B cell (primary cell): ENCODE data around the gene PTPRQ. TPM values are rescaled to one million over a fixed set of nuclear protein-coding genes. Genes with fewer than 3 reads are reported as not detected.
"Not testable (repeated sequence)": the region's sequence is repeated elsewhere in the genome, so short reads cannot be mapped to it uniquely, and the experiment has no call there.

Experiments
- ATAC-seq: fragments of 200-7000 bp; cut with Tn5 transposase; one replicate; pipeline ENCODE4 v1.10.0; 2021; ENCODE audit warnings: low read depth, mild to moderate bottlenecking, moderate number of reproducible peaks, moderate library complexity
- CTCF ChIA-PET: fragments of 350-600 bp; sonication (Branson Sonifier 250); formaldehyde crosslinking; loops from one replicate; lab custom pipeline; 2021; ENCODE audit warnings: antibody characterized with exemption, inconsistent platforms; lab: Charles Lee
- POLR2A ChIA-PET: fragments of 350-600 bp; sonication (Branson Sonifier 250); formaldehyde crosslinking; loops from one replicate; lab custom pipeline; 2021; ENCODE audit warnings: antibody characterized with exemption; lab: Charles Lee
- DNase-seq: peaks from one replicate; pipeline ENCODE4 v3.0.0; 2013
- H2AFZ ChIP-seq: 2 replicates; pipeline ENCODE4 v1.6.1; 2012; ENCODE audit warnings: mild to moderate bottlenecking, low read depth, low read length; ENCODE audit not compliant: insufficient read depth, poor library complexity, severe bottlenecking
- H3K27ac ChIP-seq, 2 donors: 1 replicate in 1 of 2; 2 replicates in 1 of 2; pipeline ENCODE4 v1.5.1; 2012 to 2013; ENCODE audit warnings: low read length in 2 of 2, mild to moderate bottlenecking in 2 of 2, moderate library complexity in 1 of 2
- H3K27me3 ChIP-seq, 4 experiments: fragments of 200-600 bp in 1 of 4; sonication (generic) in 1 of 4; replicated peaks in 1 of 4; 1 replicate in 2 of 4; 2 replicates in 2 of 4; pipeline versions ENCODE4 v1.6.1 to v1.7.0; 2013 to 2016; ENCODE audit warnings: low read length in 3 of 4, mild to moderate bottlenecking in 2 of 4, mixed read lengths in 1 of 4, moderate library complexity in 1 of 4; ENCODE audit not compliant: insufficient read depth in 4 of 4, control insufficient read depth in 3 of 4; ENCODE audit errors: control extremely low read depth in 1 of 4
- H3K36me3 ChIP-seq, 2 experiments: replicated peaks in 1 of 2; 1 replicate in 1 of 2; 2 replicates in 1 of 2; pipeline versions ENCODE4 v1.6.1 to v1.7.1; 2013; ENCODE audit warnings: low read length in 1 of 2; ENCODE audit not compliant: insufficient read depth in 2 of 2, control insufficient read depth in 1 of 2; ENCODE audit errors: control extremely low read depth in 1 of 2, extremely low read depth in 1 of 2
- H3K4me1 ChIP-seq, 2 donors: fragments of 200-600 bp in 1 of 2; sonication (generic) in 1 of 2; 1 replicate in 1 of 2; 2 replicates in 1 of 2; pipeline versions ENCODE4 v1.5.1 to v1.6.1; 2013 to 2017; ENCODE audit warnings: low read length in 2 of 2; ENCODE audit not compliant: control insufficient read depth in 2 of 2, insufficient read depth in 2 of 2
- H3K4me2 ChIP-seq: replicated peaks from 2 replicates; pipeline ENCODE3; 2012; ENCODE audit warnings: mild to moderate bottlenecking, low read depth, low read length; ENCODE audit not compliant: poor library complexity, severe bottlenecking
- H3K4me3 ChIP-seq, 5 experiments: fragments of 200-600 bp in 1 of 5; sonication (generic) in 1 of 5; 1 replicate in 3 of 5; 2 replicates in 2 of 5; pipeline versions ENCODE4 v1.5.1 to v1.7.0; 2011 to 2016; ENCODE audit warnings: low read length in 4 of 5, mild to moderate bottlenecking in 4 of 5, low read depth in 2 of 5, control low read depth in 1 of 5, moderate library complexity in 1 of 5; ENCODE audit not compliant: insufficient read depth in 1 of 5; ENCODE audit errors: control extremely low read depth in 1 of 5, extremely low read depth in 1 of 5
- H3K79me2 ChIP-seq: fragments of 200-600 bp; sonication (generic); one replicate; pipeline ENCODE4 v1.6.0; 2016; ENCODE audit warnings: low read length; ENCODE audit not compliant: control insufficient read depth, insufficient read depth
- H3K9ac ChIP-seq: fragments of 200-600 bp; sonication (generic); 2 replicates; pipeline ENCODE4 v1.6.1; 2017; ENCODE audit warnings: mild to moderate bottlenecking, low read length, moderate library complexity
- H3K9me3 ChIP-seq, 3 donors: one replicate each; pipeline versions ENCODE4 v1.6.1 to v1.7.1; 2013; ENCODE audit warnings: low read length in 2 of 3; ENCODE audit not compliant: control insufficient read depth in 2 of 3, insufficient read depth in 1 of 3; ENCODE audit errors: control extremely low read depth in 1 of 3
- H4K20me1 ChIP-seq: 2 replicates; pipeline ENCODE4 v1.6.0; 2012; ENCODE audit warnings: mild to moderate bottlenecking, low read length; ENCODE audit not compliant: insufficient read depth, control insufficient read depth, poor library complexity, severe bottlenecking
- H3K27ac Mint-ChIP-seq: one replicate; pipeline ENCODE4 v1.8.0; 2021; ENCODE audit warnings: mixed read lengths
- H3K27me3 Mint-ChIP-seq: one replicate; pipeline ENCODE4 v1.8.0; 2021; ENCODE audit warnings: mixed read lengths
- H3K4me1 Mint-ChIP-seq: one replicate; pipeline ENCODE4 v1.8.0; 2021; ENCODE audit warnings: mixed read lengths
- H3K4me3 Mint-ChIP-seq: one replicate; pipeline ENCODE4 v1.8.0; 2021; ENCODE audit warnings: mixed read lengths
- H3K9me3 Mint-ChIP-seq: one replicate; pipeline ENCODE4 v1.8.0; 2022; ENCODE audit warnings: mixed read lengths; ENCODE audit not compliant: insufficient read depth
- EZH2 ChIP-seq: IDR thresholded peaks from 2 replicates; pipeline ENCODE4 v1.6.1; 2012; ENCODE audit warnings: borderline replicate concordance, low read depth, mild to moderate bottlenecking, moderate library complexity, low read length; ENCODE audit not compliant: insufficient read depth, poor library complexity, severe bottlenecking
- WGBS: methylation state at CpG from one replicate; pipeline ENCODE4 v1.1.5; 2013; ENCODE audit warnings: missing lambda C conversion rate; ENCODE audit not compliant: insufficient coverage; 5-methylcytosine and 5-hydroxymethylcytosine counted together
- intact Hi-C: fragments of 100-400 bp; cut with micrococcal nuclease; formaldehyde crosslinking; loops from one replicate; pipeline ENCODE4 v1.10.0; 2022
- polyA plus RNA-seq: library from polyadenylated mRNA; depleted of rRNA; stranded (reverse); fragments of >200 nt; gene quantifications from 2 replicates; pipeline ENCODE4 v1.2.3, GENCODE V29; 2012
- total RNA-seq, 2 donors: library from RNA; stranded (reverse); fragments of 120-200 nt in 1 of 2; gene quantifications; 1 replicate in 1 of 2; 2 replicates in 1 of 2; pipeline versions ENCODE4 v1.2.3 to v1.2.4, GENCODE V29; 2013 to 2022
- TF ChIP-seq, protein P1 (sequence below): fragments of 200-600 bp; IDR thresholded peaks from one replicate; pipeline ENCODE4 v1.8.0; 2022; ENCODE audit warnings: antibody characterized with exemption, mild to moderate bottlenecking

Gene PTPRQ
- total and polyA plus RNA-seq, 2 donors (not counting 1 experiment from before 2014, with no cell fraction given): not detected

DNA sequence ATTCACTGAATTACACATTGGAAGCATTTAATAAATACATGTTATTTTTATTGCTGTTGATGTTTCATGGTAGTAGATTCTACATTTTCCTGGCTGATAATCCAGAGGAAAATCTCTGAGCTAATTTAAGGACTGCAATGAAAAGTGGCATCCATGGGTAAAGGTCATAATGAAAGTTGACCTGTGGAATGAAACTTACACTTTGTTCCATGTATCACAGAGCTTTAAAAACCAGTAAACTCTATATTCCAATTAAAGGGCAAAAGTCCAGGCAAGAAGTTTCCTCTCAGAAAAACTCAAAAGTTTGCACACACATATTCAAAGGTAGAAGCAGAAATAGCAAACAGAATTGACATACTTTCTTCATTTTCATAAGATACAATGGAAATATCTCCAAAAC lies 218.6 kb downstream of the PTPRQ start:
- ATAC-seq (no peak), DNase-seq (no peak)
- Histone ChIP-seq H3K4me3 (no peak overlapping the region), H4K20me1 (no peaks in the 10 kb centered on the region), H2AFZ (no peak overlapping the region), H3K27me3 (no peaks in the 10 kb centered on the region), H3K9me3 (no peaks in the 10 kb centered on the region), H3K27ac (no peak overlapping the region), H3K4me2 (no peak overlapping the region), H3K79me2 (no peaks in the 10 kb centered on the region), H3K36me3 (no peaks in the 10 kb centered on the region), H3K4me1 (no peaks in the 10 kb centered on the region), H3K9ac (no peak overlapping the region)
- TF ChIP-seq EZH2: no peak
- TF ChIP-seq, protein P1, sequence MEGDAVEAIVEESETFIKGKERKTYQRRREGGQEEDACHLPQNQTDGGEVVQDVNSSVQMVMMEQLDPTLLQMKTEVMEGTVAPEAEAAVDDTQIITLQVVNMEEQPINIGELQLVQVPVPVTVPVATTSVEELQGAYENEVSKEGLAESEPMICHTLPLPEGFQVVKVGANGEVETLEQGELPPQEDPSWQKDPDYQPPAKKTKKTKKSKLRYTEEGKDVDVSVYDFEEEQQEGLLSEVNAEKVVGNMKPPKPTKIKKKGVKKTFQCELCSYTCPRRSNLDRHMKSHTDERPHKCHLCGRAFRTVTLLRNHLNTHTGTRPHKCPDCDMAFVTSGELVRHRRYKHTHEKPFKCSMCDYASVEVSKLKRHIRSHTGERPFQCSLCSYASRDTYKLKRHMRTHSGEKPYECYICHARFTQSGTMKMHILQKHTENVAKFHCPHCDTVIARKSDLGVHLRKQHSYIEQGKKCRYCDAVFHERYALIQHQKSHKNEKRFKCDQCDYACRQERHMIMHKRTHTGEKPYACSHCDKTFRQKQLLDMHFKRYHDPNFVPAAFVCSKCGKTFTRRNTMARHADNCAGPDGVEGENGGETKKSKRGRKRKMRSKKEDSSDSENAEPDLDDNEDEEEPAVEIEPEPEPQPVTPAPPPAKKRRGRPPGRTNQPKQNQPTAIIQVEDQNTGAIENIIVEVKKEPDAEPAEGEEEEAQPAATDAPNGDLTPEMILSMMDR: no peak
- no peaks in the 10 kb centered on the region for H3K9me3 Mint-ChIP-seq
- no peaks in the 10 kb centered on the region for H3K27me3 Mint-ChIP-seq
- CTCF ChIA-PET: no interaction called here
- no peaks in the 10 kb centered on the region for H3K4me1 Mint-ChIP-seq
- POLR2A ChIA-PET: no interaction called here
- no peak overlapping the region for H3K4me3 Mint-ChIP-seq
- intact Hi-C loops: no loop called here
- no peak overlapping the region for H3K27ac Mint-ChIP-seq

DNA sequence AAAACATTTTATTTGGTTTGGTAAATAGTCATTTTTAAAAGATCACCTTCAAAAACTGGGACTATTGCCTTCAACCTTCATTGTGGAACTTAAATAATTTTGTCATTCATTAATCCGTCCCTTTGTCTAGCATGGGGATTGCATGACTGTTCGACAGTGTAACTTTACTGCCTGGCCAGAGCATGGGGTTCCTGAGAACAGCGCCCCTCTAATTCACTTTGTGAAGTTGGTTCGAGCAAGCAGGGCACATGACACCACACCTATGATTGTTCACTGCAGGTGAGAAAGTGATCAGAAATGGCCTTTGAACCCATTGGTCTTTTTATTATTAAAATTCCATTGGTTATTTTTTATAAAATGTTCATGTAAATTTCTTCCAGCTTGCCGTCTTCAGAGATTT lies 226.2 kb downstream of the PTPRQ start:
- no peak for ATAC-seq
- CTCF ChIA-PET: no interaction called here
- intact Hi-C loops: no loop called here

DNA sequence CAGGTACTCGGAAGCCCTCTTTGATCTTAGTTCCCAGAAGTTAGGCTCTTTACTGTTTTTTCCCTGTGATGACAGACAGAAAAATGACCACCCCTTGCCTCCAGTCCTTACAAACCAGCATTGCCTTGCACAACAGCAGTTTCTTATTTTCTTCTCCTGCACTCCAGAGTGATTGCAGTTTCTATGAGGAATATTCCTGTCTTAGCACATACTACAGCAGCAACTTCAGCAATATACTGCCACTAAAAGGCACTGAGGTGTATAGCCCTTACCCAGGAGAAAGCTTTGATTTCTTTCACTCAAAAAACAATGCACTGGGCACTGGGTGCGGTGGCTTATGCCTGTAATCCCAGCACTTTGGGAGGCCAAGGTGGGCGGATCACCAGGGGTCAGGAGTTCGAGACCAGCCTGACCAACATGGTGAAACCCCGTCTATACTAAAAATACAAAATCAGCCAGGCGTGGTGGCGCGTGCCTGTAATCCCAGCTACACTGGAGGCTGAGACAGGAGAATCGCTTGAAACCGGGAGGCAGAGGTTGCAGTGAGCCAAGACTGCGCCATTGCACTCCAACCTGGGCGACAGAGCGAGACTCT lies 232.1 kb downstream of the PTPRQ start:
- H3K27ac ChIP-seq, DNase-seq, H3K9me3 ChIP-seq, H3K27me3 Mint-ChIP-seq, H3K36me3 ChIP-seq, POLR2A ChIA-PET, H3K27me3 ChIP-seq, ATAC-seq, H3K4me1 ChIP-seq, H4K20me1 ChIP-seq, H3K4me1 Mint-ChIP-seq, H3K4me3 Mint-ChIP-seq, H3K79me2 ChIP-seq, H2AFZ ChIP-seq, H3K4me2 ChIP-seq, CTCF ChIA-PET, H3K9ac ChIP-seq, H3K9me3 Mint-ChIP-seq, intact Hi-C loops, H3K27ac Mint-ChIP-seq, H3K4me3 ChIP-seq: not testable (repeated sequence)
- 97% methylated on average over 4 of the region's 13 CpGs for WGBS

More for the DNA sequence above, 226.2 kb downstream of the PTPRQ start:
- WGBS: 79% methylated on average over 3 of the region's 5 CpGs
- Histone ChIP-seq H3K27ac (no peak overlapping the region), H3K36me3 (no peaks in the 10 kb centered on the region), H3K27me3 (no peaks in the 10 kb centered on the region), H3K9me3 (no peaks in the 10 kb centered on the region), H3K4me2 (no peak overlapping the region), H3K79me2 (no peaks in the 10 kb centered on the region), H3K4me3 (no peak overlapping the region), H3K4me1 (no peaks in the 10 kb centered on the region), H4K20me1 (no peaks in the 10 kb centered on the region), H3K9ac (no peak overlapping the region), H2AFZ (no peak overlapping the region)
- no peak for DNase-seq
- Mint-ChIP-seq H3K27ac (no peak overlapping the region), H3K4me3 (no peak overlapping the region), H3K4me1 (no peaks in the 10 kb centered on the region), H3K9me3 (no peaks in the 10 kb centered on the region), H3K27me3 (no peaks in the 10 kb centered on the region)
- TF ChIP-seq, protein P1: no peak
- no peak for TF ChIP-seq EZH2
- POLR2A ChIA-PET: no interaction called here
